Astrocyte of the cerebellum (primary cell): Measurements from ENCODE around the gene PRIM2.
"Not testable (repeated sequence)": the region's sequence is repeated elsewhere in the genome, so short reads cannot be mapped to it uniquely, and the experiment has no call there.

Experiments used
- DNase-seq: peaks from one replicate; pipeline ENCODE4 v3.0.0-alpha.2; 2011; ENCODE audit warnings: low read depth
- H3K4me3 ChIP-seq: 2 replicates; pipeline ENCODE4 v1.5.1; 2011; ENCODE audit warnings: mild to moderate bottlenecking, low read depth, low read length, moderate library complexity
- in situ Hi-C: cut with HindIII; loops from 2 replicates; pipeline ENCODE4 v1.10.0; 2017; ENCODE audit warnings: low sequenced_read_pairs

PRIM2 gene

DNA sequence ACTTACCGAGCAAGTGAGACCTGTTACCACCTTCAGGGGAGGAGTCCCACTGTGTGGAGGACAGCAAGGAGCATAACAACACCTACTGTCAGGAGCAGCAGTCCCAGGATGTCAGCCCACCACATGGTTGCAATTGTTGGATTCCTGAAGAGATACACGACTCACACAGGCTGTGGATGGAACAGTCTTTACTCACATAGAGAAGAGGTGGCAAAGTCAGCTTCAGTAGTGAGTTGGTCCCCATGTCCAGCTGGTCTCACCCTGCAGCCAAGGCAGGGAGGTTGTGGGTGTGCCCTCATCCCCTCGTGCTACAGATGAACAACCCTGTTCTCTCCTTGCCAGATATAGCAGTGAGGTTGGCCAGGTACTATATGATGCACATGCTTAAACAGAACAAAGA is 171.1 kb downstream of the PRIM2 start:
- H3K4me3 ChIP-seq, in situ Hi-C loops, DNase-seq: not testable (repeated sequence)

DNA sequence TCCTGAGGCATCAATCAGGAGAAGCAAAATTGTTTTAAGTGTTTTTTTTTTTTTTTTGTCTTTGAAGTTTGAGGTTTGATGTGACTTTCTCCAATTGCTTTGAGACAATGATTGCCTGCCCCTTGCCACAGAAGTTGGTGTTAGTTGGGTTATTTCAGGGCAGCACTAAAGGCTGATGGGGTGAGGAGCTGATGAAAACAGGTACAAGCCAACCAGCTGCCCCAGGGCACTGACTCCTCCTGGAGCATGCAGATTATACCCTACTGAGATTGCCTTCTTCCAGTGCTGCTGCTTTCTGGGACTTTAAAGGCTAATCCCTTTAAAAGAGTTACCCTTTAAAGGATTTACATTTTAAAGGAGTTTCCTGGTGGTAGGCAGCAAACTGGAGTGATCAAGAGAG is 172.5 kb downstream of the PRIM2 start:
- DNase-seq, in situ Hi-C loops, H3K4me3 ChIP-seq: not testable (repeated sequence)

DNA sequence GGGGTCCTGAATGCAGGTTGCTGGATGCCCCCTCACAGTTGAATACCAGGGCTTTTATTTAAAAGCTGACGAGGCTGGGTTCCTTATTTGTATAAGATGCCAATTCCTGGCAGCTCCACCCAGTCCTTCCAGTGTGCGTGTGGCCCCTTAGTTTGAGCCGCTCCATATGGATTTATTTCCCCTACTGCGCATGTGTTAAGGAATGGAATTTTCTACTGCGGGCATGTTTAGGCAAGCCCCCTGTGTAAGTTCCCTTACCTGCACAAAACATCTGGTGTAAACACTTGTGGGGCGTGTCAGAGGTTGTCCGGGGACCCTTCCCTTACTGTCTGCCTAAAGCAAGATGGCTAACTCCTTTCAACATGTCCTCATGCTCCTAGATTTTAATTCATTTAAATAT is 174.4 kb downstream of the PRIM2 start:
- DNase-seq, H3K4me3 ChIP-seq, in situ Hi-C loops: not testable (repeated sequence)

DNA sequence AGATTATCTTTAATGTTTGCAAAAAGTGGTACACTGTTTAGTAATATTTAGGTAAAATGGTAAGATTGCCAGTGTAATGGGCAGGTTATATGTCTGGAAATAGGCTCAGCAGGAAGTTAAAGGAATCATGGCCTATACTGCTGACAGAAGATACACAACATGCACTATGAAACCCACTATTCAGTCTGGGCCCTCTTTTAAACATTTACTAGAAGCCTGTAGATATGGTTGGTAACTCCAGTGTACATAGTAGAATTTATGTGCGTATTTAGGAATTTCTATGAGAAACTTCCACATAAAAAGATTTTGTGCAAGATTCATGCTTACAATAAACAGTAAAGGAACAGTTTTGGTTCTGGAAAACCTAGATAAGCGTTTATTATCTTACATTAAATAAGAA is 178.8 kb downstream of the PRIM2 start:
- DNase-seq, in situ Hi-C loops, H3K4me3 ChIP-seq: not testable (repeated sequence)

- H3K4me3 ChIP-seq, in situ Hi-C loops, DNase-seq: not testable (repeated sequence)
Measured at GRCh38 chr6:57500368-57501021, 183.1 kb downstream of the PRIM2 start.

DNA sequence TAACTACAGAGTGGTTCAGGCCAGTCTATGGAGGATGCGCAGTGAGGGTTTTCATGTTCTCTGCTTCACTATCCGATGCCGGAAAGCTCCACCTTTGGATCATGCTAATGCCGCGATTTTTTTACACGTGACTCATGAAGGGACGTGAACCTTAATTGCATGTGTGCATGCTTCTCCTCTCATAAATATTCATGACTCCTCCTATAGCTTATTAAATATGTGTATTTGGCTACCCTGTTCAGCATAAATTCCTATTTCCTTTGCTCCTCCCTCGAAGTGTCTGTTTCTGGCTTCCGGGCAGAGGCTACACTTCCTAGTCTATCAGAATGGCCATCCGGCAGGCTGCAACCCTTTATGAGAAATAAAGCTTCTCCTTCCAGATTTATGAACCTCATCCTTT is 185.0 kb downstream of the PRIM2 start:
- H3K4me3 ChIP-seq, in situ Hi-C loops, DNase-seq: not testable (repeated sequence)

DNA sequence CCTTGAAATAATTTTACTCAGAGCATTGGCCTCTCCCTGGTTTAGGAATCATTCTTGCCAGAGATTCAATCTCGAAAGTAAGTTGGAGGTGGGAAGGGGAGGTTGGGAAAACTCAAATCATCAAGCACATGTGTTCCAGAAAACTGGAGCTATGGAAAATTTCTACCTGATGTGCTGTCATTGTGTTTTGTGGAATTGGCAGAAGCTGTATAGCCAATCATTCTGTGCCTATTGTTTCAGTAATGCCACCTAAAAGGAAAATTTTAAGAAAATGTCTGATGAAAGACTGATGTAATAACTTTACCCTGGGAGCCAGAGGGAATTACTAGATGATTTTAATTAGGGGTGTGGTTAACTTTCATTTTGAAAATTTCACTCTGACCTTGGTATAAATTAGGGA is 187.8 kb downstream of the PRIM2 start:
- DNase-seq, in situ Hi-C loops, H3K4me3 ChIP-seq: not testable (repeated sequence)

GRCh38 chr6:57510390-57510789 is 193.0 kb downstream of the PRIM2 start:
- DNase-seq, in situ Hi-C loops, H3K4me3 ChIP-seq: not testable (repeated sequence)

DNA sequence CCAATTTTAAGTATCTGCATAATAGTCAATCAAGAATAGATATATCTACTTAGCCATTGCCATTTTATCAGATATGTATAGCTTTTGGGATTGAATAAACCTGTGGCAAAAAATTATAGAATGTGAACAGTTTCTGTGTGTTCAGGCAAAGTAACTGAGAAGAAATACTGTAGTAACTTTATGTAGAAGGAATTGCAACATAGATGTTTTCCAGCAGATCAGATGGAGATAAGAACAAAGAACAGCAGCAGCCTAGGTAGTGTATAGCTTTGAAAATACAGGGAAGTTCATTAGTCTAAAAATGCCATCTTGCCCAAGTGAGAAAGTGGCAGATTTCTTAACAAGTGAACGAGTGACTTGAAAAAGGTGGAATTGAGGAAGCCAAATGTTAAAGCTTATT is 197.7 kb downstream of the PRIM2 start:
- in situ Hi-C loops, DNase-seq, H3K4me3 ChIP-seq: not testable (repeated sequence)

- in situ Hi-C loops, DNase-seq, H3K4me3 ChIP-seq: not testable (repeated sequence)
Measured at GRCh38 chr6:57515845-57516244, 198.4 kb downstream of the PRIM2 start.

DNA sequence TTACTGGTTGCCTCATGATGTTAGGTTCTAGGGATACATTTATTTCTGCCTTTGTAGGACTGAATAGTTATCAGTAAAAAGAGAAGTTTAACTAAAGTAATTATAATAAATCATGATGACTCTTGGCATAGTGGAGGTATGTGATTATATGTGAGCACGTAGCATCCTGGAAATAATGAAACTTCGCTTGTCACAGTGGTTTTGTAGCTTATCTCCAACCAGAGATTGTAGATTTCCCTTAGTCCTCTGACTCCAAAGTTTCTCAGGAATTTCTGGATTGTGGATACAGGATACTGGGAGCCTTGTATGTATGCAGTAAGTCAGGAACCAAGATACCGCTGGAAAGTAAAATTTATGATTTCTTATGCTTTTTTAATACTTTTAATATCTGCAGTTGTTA is 199.3 kb downstream of the PRIM2 start:
- DNase-seq, in situ Hi-C loops, H3K4me3 ChIP-seq: not testable (repeated sequence)

DNA sequence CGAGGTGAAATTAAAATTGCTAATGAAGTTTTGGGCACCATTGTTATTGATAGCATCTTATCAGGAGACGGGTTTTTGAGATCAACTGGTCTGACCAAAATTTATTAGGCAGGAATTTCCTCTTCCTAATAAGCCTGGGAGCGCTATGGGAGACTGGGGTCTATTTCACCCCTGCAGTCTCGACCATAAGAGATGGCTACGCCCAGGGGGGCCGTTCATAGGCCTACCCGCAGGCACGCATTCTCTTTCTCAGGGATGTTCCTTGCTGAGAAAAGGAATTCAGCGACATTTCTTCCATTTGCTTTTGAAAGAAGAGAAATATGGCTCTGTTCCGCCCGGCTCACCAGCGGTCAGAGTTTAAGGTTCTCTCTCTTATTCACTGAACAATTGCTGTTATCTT is 201.8 kb downstream of the PRIM2 start:
- H3K4me3 ChIP-seq, DNase-seq, in situ Hi-C loops: not testable (repeated sequence)

- H3K4me3 ChIP-seq, in situ Hi-C loops, DNase-seq: not testable (repeated sequence)
Measured at GRCh38 chr6:57521085-57521484, 203.7 kb downstream of the PRIM2 start.

GRCh38 chr6:57523221-57523620 is 205.8 kb downstream of the PRIM2 start:
- in situ Hi-C loops, DNase-seq: not testable (repeated sequence)

DNA sequence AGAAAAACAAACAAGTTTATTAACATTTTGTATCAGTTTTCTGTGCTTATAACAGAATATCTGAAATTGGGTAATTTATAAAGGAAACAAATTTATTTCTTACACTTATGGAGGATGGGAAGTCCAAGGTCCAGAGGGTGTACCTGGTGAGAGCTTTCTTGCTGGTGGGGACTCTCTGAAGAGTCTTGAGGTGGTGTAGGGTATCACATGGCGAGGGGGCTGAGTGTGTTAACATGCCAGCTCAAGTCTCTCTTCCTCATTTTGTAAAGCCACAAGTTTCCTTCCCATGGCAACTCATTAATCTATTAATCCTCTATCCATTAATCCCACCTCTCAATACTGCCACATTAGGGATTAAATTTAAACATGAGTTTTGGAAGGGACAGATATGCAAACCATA is 212.3 kb downstream of the PRIM2 start:
- H3K4me3 ChIP-seq, DNase-seq, in situ Hi-C loops: not testable (repeated sequence)

More at GRCh38 chr6:57523221-57523620, 205.8 kb downstream of the PRIM2 start:
- H3K4me3 ChIP-seq, result not testable (repeated sequence)

GRCh38 chr6:57532660-57533059 is 215.2 kb downstream of the PRIM2 start:
- H3K4me3 ChIP-seq, DNase-seq, in situ Hi-C loops: not testable (repeated sequence)

- DNase-seq, in situ Hi-C loops, H3K4me3 ChIP-seq: not testable (repeated sequence)
Measured at GRCh38 chr6:57535121-57535520, 217.7 kb downstream of the PRIM2 start.
